WTC11 (cell line): Measurements from ENCODE around the gene FDPS. TPM values are rescaled to one million over a fixed set of nuclear protein-coding genes. Genes with fewer than 3 reads are reported as not detected.
A peak's percentile ranks its signal among the peaks of the same experiment; 100 is the strongest.

ENCODE experiments used
- AFF4 ChIP-seq: sonication (generic); formaldehyde crosslinking; IDR thresholded peaks from 2 replicates; pipeline ENCODE4 v1.8.1; 2023; ENCODE audit warnings: mild to moderate bottlenecking, missing genetic modification reagents, borderline replicate concordance
- AR ChIP-seq: fragments of 250-450 bp; sonication (Bioruptor Pico); IDR thresholded peaks from 2 replicates; pipeline ENCODE4 v1.9.0; 2021; ENCODE audit warnings: mild to moderate bottlenecking
- CREM ChIP-seq: sonication (generic); formaldehyde crosslinking; IDR thresholded peaks from 2 replicates; pipeline ENCODE4 v1.8.1; 2022; ENCODE audit warnings: mild to moderate bottlenecking, missing genetic modification reagents, moderate library complexity
- E2F1 ChIP-seq: sonication (generic); formaldehyde crosslinking; IDR thresholded peaks from 2 replicates; pipeline ENCODE4 v1.8.0; 2022; ENCODE audit warnings: mild to moderate bottlenecking, missing genetic modification reagents
- ELF4 ChIP-seq: sonication (generic); formaldehyde crosslinking; IDR thresholded peaks from 2 replicates; pipeline ENCODE4 v1.8.1; 2022; ENCODE audit warnings: low read depth, mild to moderate bottlenecking, moderate library complexity, missing genetic modification reagents
- NFATC4 ChIP-seq: fragments of 250-450 bp; sonication (Bioruptor Pico); IDR thresholded peaks from 2 replicates; pipeline ENCODE4 v1.9.0; 2021; ENCODE audit warnings: mild to moderate bottlenecking
- NFE2L1 ChIP-seq: sonication (generic); formaldehyde crosslinking; IDR thresholded peaks from 2 replicates; pipeline ENCODE4 v1.8.1; 2023; ENCODE audit warnings: missing genetic modification reagents
- NR1H2 ChIP-seq: sonication (generic); formaldehyde crosslinking; IDR thresholded peaks from 2 replicates; pipeline ENCODE4 v1.9.0; 2021; ENCODE audit warnings: mild to moderate bottlenecking, moderate library complexity, missing genetic modification reagents
- OVOL2 ChIP-seq: fragments of 250-450 bp; sonication (Bioruptor Pico); IDR thresholded peaks from 2 replicates; pipeline ENCODE4 v1.9.0; 2021; ENCODE audit warnings: mild to moderate bottlenecking, borderline replicate concordance
- PREB ChIP-seq: sonication (generic); formaldehyde crosslinking; IDR thresholded peaks from 2 replicates; pipeline ENCODE4 v1.8.1; 2022; ENCODE audit warnings: mild to moderate bottlenecking, missing genetic modification reagents, moderate library complexity, borderline replicate concordance
- ZNF263 ChIP-seq: sonication (generic); formaldehyde crosslinking; IDR thresholded peaks from 2 replicates; pipeline ENCODE4 v1.8.1; 2022; ENCODE audit warnings: low read depth, mild to moderate bottlenecking, moderate library complexity, missing genetic modification reagents
- ZNF317 ChIP-seq: sonication (generic); formaldehyde crosslinking; IDR thresholded peaks from 2 replicates; pipeline ENCODE4 v1.8.1; 2023; ENCODE audit warnings: low read depth, mild to moderate bottlenecking, moderate library complexity, missing genetic modification reagents, borderline replicate concordance
- ZNF532 ChIP-seq: fragments of 250-450 bp; sonication (Bioruptor Pico); IDR thresholded peaks from 2 replicates; pipeline ENCODE4 v1.9.0; 2021; ENCODE audit warnings: mild to moderate bottlenecking, borderline replicate concordance
- total RNA-seq: library from RNA; stranded (reverse); gene quantifications from 3 replicates; pipeline ENCODE4 v1.2.3, GENCODE V29; 2021
- TF ChIP-seq, protein P1 (sequence below): sonication (generic); formaldehyde crosslinking; IDR thresholded peaks from 2 replicates; pipeline ENCODE4 v1.8.1; 2022; ENCODE audit warnings: low read depth, mild to moderate bottlenecking, moderate library complexity, missing genetic modification reagents, borderline replicate concordance
- TF ChIP-seq, protein P2 (sequence below): sonication (generic); formaldehyde crosslinking; conservative IDR thresholded peaks from 2 replicates; pipeline ENCODE4 v1.8.1; 2023; ENCODE audit warnings: mild to moderate bottlenecking, low read depth, missing genetic modification reagents, moderate library complexity
- TF ChIP-seq, protein P3 (sequence below): sonication (generic); formaldehyde crosslinking; IDR thresholded peaks from 2 replicates; pipeline ENCODE4 v1.8.1; 2022; ENCODE audit warnings: mild to moderate bottlenecking, moderate library complexity, missing genetic modification reagents
- TF ChIP-seq, protein P4 (sequence below): sonication (generic); formaldehyde crosslinking; IDR thresholded peaks from 2 replicates; pipeline ENCODE4 v1.8.1; 2023; ENCODE audit warnings: mild to moderate bottlenecking, missing genetic modification reagents, moderate library complexity

Gene FDPS
- total RNA-seq, 1 experiment from 2014 or later, result 354 TPM

DNA sequence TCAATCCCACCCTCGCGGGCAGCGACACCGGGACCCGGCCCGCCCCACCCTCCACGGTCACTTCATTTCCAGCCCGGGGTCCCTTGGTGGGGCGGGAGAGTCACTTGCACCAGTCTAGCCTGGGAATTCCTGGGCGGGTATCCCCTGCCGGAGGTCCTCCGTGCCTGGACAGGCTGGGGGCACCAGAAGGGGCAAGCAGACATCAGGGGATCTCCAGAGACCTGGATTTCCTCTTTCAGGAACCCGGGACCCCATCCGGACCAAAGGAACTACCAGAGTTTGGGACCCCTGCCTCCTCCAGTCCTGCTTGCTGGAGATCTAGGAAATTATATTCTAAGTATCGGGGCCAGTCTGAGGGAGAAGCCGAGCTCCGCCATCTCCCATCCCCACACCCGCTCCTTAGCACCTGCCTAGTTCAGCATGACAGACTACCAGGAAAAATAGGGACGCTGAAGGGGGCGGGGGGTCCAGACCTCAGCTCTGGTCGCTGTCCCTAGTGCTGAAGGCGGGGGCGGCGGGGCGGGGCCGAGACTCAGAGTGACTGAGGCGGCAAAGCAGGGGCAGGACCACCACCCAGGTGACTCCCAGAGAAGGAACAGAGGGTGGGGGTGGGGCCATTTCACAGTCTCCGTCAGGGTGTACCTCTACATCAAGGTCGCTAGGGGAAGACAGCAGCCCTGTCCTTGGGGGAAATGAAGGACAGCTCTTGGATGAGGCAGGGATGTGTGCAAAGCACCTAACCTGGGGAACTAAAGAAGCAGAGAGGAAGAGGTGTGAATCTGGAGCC lies 30.6 kb upstream of the FDPS start (continued):
- TF ChIP-seq ZNF532 (CRISPR knock-in tag) (no peak), E2F1 (CRISPR knock-in tag) (no peak), NFE2L1 (CRISPR knock-in tag) (no peak; the same call in 1 of the 2 replicates), NR1H2 (CRISPR knock-in tag) (no peak), ZNF263 (no peak), OVOL2 (no peak), CREM (CRISPR knock-in tag) (no peak), ZNF317 (CRISPR knock-in tag) (no peak), NFATC4 (CRISPR knock-in tag) (no peak), ELF4 (no peak), AR (CRISPR knock-in tag) (no peak), AFF4 (CRISPR knock-in tag) (no peak), PREB (CRISPR knock-in tag) (no peak)
- TF ChIP-seq, protein P1, sequence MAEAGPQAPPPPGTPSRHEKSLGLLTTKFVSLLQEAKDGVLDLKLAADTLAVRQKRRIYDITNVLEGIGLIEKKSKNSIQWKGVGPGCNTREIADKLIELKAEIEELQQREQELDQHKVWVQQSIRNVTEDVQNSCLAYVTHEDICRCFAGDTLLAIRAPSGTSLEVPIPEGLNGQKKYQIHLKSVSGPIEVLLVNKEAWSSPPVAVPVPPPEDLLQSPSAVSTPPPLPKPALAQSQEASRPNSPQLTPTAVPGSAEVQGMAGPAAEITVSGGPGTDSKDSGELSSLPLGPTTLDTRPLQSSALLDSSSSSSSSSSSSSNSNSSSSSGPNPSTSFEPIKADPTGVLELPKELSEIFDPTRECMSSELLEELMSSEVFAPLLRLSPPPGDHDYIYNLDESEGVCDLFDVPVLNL (CRISPR knock-in tag), result no peak
- TF ChIP-seq, protein P2, sequence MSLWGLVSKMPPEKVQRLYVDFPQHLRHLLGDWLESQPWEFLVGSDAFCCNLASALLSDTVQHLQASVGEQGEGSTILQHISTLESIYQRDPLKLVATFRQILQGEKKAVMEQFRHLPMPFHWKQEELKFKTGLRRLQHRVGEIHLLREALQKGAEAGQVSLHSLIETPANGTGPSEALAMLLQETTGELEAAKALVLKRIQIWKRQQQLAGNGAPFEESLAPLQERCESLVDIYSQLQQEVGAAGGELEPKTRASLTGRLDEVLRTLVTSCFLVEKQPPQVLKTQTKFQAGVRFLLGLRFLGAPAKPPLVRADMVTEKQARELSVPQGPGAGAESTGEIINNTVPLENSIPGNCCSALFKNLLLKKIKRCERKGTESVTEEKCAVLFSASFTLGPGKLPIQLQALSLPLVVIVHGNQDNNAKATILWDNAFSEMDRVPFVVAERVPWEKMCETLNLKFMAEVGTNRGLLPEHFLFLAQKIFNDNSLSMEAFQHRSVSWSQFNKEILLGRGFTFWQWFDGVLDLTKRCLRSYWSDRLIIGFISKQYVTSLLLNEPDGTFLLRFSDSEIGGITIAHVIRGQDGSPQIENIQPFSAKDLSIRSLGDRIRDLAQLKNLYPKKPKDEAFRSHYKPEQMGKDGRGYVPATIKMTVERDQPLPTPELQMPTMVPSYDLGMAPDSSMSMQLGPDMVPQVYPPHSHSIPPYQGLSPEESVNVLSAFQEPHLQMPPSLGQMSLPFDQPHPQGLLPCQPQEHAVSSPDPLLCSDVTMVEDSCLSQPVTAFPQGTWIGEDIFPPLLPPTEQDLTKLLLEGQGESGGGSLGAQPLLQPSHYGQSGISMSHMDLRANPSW (CRISPR knock-in tag), result no peak
- TF ChIP-seq, protein P3, sequence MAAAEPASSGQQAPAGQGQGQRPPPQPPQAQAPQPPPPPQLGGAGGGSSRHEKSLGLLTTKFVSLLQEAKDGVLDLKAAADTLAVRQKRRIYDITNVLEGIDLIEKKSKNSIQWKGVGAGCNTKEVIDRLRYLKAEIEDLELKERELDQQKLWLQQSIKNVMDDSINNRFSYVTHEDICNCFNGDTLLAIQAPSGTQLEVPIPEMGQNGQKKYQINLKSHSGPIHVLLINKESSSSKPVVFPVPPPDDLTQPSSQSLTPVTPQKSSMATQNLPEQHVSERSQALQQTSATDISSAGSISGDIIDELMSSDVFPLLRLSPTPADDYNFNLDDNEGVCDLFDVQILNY (CRISPR knock-in tag), result no peak; the same call in 1 of the 2 replicates
- TF ChIP-seq, protein P4, sequence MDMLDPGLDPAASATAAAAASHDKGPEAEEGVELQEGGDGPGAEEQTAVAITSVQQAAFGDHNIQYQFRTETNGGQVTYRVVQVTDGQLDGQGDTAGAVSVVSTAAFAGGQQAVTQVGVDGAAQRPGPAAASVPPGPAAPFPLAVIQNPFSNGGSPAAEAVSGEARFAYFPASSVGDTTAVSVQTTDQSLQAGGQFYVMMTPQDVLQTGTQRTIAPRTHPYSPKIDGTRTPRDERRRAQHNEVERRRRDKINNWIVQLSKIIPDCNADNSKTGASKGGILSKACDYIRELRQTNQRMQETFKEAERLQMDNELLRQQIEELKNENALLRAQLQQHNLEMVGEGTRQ (CRISPR knock-in tag), result 0 out of 2 replicates have a peak, but pooled peaks have one; percentile 35
